Measurements from ENCODE around the gene IMMP1L.

- TF ChIP-seq CTCF (conservative IDR thresholded peaks at IDR 0.05; ENCODE audit: low read depth, low read length), result peak; percentile 72
- TF ChIP-seq EZH2phosphoT487 (IDR thresholded peaks at IDR 0.05; ENCODE audit: borderline replicate concordance, low read length), result no peak
- no peak for TF ChIP-seq EZH2 (IDR thresholded peaks at IDR 0.05; ENCODE audit: low read length, unreplicated experiment)
Measured at GRCh38 chr11:31487848-31488247, 21.6 kb downstream of the IMMP1L start.
